HepG2 (cell line): Measurements from ENCODE around the gene PTEN. TPM values are rescaled to one million over a fixed set of nuclear protein-coding genes. Genes with fewer than 3 reads are reported as not detected.
A peak's percentile ranks its signal among the peaks of the same experiment; 100 is the strongest.
"Not testable (repeated sequence)": the region's sequence is repeated elsewhere in the genome, so short reads cannot be mapped to it uniquely, and the experiment has no call there.

Experiments used
- ATAC-seq: fragments of 200-7000 bp; cut with Tn5 transposase; 3 replicates; pipeline ENCODE4 v1.9.1; 2020; ENCODE audit warnings: mild to moderate bottlenecking, moderate library complexity
- BruUV-seq: library from RNA; stranded (reverse); fragments of 400-500 nt; replicated peaks from 2 replicates; lab custom pipeline; 2021; lab: Mats Ljungman, UMichigan
- CTCF ChIA-PET: fragments of 300-600 bp; formaldehyde crosslinking; extraction: SDS; loops from one replicate; lab custom pipeline; 2021; ENCODE audit warnings: low total read pairs, inconsistent platforms, low intra/inter-chr PET ratio; lab: Yijun Ruan, JAX
- POLR2A ChIA-PET: fragments of 350-600 bp; sonication (Branson Sonifier 250); formaldehyde crosslinking; loops from one replicate; lab custom pipeline; 2020; ENCODE audit warnings: antibody characterized with exemption, inconsistent platforms; lab: Yijun Ruan, JAX
- DNase-seq: peaks from one replicate; pipeline ENCODE4 v3.0.0-alpha.2; 2015; ENCODE audit warnings: low spot score
- FAIRE-seq: peaks from 3 replicates; lab custom pipeline; 2011; peaks lifted over from hg19 to GRCh38; lab: Jason Lieb, UNC
- H2AFZ ChIP-seq: one replicate; pipeline ENCODE4 v1.6.1; 2011; ENCODE audit warnings: low read length, inconsistent platforms
- H3K27ac ChIP-seq: fragments of 300-600 bp; 3 replicates; pipeline ENCODE4 v1.8.0; 2011; ENCODE audit warnings: mixed run types, mild to moderate bottlenecking, mixed read lengths, low read length, inconsistent platforms; ENCODE audit not compliant: insufficient read depth; ENCODE audit errors: extremely low read length
- H3K27me3 ChIP-seq, 2 experiments: fragments of 200-600 bp in 1 of 2; 2 replicates in 1 of 2; 3 replicates in 1 of 2; pipeline versions ENCODE4 v1.6.0 to v1.8.0; 2011; ENCODE audit warnings: low read length in 2 of 2, mild to moderate bottlenecking in 2 of 2, moderate library complexity in 2 of 2, inconsistent platforms in 1 of 2; ENCODE audit not compliant: insufficient read depth in 2 of 2, control insufficient read depth in 1 of 2
- H3K36me3 ChIP-seq, 2 experiments: fragments of 200-600 bp in 1 of 2; replicated peaks in 1 of 2; 2 replicates in 1 of 2; 3 replicates in 1 of 2; pipeline versions ENCODE4 v1.5.1 to v1.8.0; 2011; ENCODE audit warnings: low read length in 2 of 2, inconsistent platforms in 1 of 2; ENCODE audit not compliant: insufficient read depth in 2 of 2, control insufficient read depth in 1 of 2
- H3K4me1 ChIP-seq: 2 replicates; pipeline ENCODE4 v1.5.1; 2012; ENCODE audit warnings: low read length, inconsistent platforms; ENCODE audit not compliant: insufficient read depth
- H3K4me2 ChIP-seq: 2 replicates; pipeline ENCODE4 v1.6.0; 2011; ENCODE audit warnings: low read depth, low read length, inconsistent platforms
- H3K4me3 ChIP-seq, 3 experiments: fragments of 200-600 bp in 1 of 3; sonication (generic), shearing (Covaris generic) in 1 of 3; replicated peaks in 1 of 3; 2 replicates each; pipeline ENCODE4 v1.5.1; 2011 to 2016; ENCODE audit warnings: low read length in 3 of 3, inconsistent platforms in 2 of 3, low read depth in 2 of 3, mild to moderate bottlenecking in 2 of 3, control low read depth in 1 of 3, mixed read lengths in 1 of 3; ENCODE audit not compliant: insufficient read depth in 1 of 3
- H3K79me2 ChIP-seq: one replicate; pipeline ENCODE4 v1.6.1; 2011; ENCODE audit warnings: low read length, inconsistent platforms; ENCODE audit not compliant: insufficient read depth
- H3K9ac ChIP-seq: 2 replicates; pipeline ENCODE4 v1.6.0; 2011; ENCODE audit warnings: mild to moderate bottlenecking, low read depth, low read length, inconsistent platforms; ENCODE audit not compliant: insufficient read depth
- H3K9me3 ChIP-seq: 2 replicates; pipeline ENCODE4 v1.5.1; 2012; ENCODE audit warnings: mild to moderate bottlenecking, low read length
- H4K20me1 ChIP-seq: 2 replicates; pipeline ENCODE4 v1.6.0; 2011; ENCODE audit warnings: inconsistent platforms, mild to moderate bottlenecking, low read length, moderate library complexity; ENCODE audit not compliant: insufficient read depth
- ZMYM3 ChIP-seq: sonication (generic); formaldehyde crosslinking; IDR thresholded peaks from 2 replicates; pipeline ENCODE4 v1.5.1; 2020; ENCODE audit warnings: mild to moderate bottlenecking, missing genetic modification reagents
- WGBS: methylation state at CpG from one replicate; pipeline ENCODE4 v1.1.6; 2017; ENCODE audit warnings: low lambda C conversion rate; 5-methylcytosine and 5-hydroxymethylcytosine counted together
- in situ Hi-C: cut with HindIII; loops from 2 replicates; pipeline ENCODE4 v1.10.0; 2017; ENCODE audit warnings: low pct_unique_long_range_greater_than_20kb; ENCODE audit not compliant: extremely low pct_ligation_motif_present
- intact Hi-C: fragments of 100-400 bp; cut with micrococcal nuclease; formaldehyde crosslinking; loops from one replicate; pipeline ENCODE4 v1.10.0; 2022; ENCODE audit not compliant: unreplicated experiment
- polyA plus RNA-seq, 8 experiments: library from polyadenylated mRNA; depleted of rRNA in 3 of 8; stranded (reverse) in 7 of 8; unstranded in 1 of 8; fragments of >200 nt; fragmentation: Illumina TruSeq in 4 of 8; extraction: Trizol in 4 of 8; gene quantifications; 2 replicates each; pipeline versions ENCODE4 v1.2.1 to v1.2.3, GENCODE V29; 2011 to 2016; ENCODE audit warnings: low read depth in 4 of 8, missing spikeins in 1 of 8, mixed read lengths in 1 of 8; ENCODE audit not compliant: insufficient read depth in 1 of 8
- total RNA-seq, 5 experiments: library from RNA; depleted of rRNA; stranded (reverse); fragments of >200 nt; fragmentation: Illumina TruSeq; extraction: Trizol; gene quantifications; 2 replicates each; pipeline ENCODE4 v1.2.3, GENCODE V29; 2016; ENCODE audit warnings: low read depth in 1 of 5

The PTEN gene
- total and polyA plus RNA-seq, 2 of the 13 experiments (the other 11 are each of a cell fraction or from before 2014, with no cell fraction given): 30.3 to 61.3 TPM

- in situ Hi-C loops, intact Hi-C loops, H3K36me3 ChIP-seq, H4K20me1 ChIP-seq, H3K9me3 ChIP-seq, H3K27ac ChIP-seq, H3K9ac ChIP-seq, H3K27me3 ChIP-seq, H3K79me2 ChIP-seq, BruUV-seq, ATAC-seq, H3K4me1 ChIP-seq, POLR2A ChIA-PET, CTCF ChIA-PET, H3K4me3 ChIP-seq, FAIRE-seq, H3K4me2 ChIP-seq, DNase-seq, H2AFZ ChIP-seq: not testable (repeated sequence)
- 98% methylated on average over 8 of the region's 8 CpGs for WGBS
- TF ChIP-seq ZMYM3 (CRISPR knock-in tag): peak; percentile 14; the same call in 1 of the 2 replicates
These were observed 34.5 kb downstream of the PTEN start for GRCh38 chr10:87897957-87898356.

GRCh38 chr10:87903396-87903795, 40.0 kb downstream of the PTEN start:
- H3K4me2 ChIP-seq, H3K4me3 ChIP-seq, H3K4me1 ChIP-seq, H3K27me3 ChIP-seq, H4K20me1 ChIP-seq, intact Hi-C loops, FAIRE-seq, BruUV-seq, DNase-seq, POLR2A ChIA-PET, H3K9me3 ChIP-seq, H3K27ac ChIP-seq, ATAC-seq, in situ Hi-C loops, H3K79me2 ChIP-seq, CTCF ChIA-PET, H3K9ac ChIP-seq, H2AFZ ChIP-seq: not testable (repeated sequence)
- H3K36me3 ChIP-seq: peaks cover 0 to 10% of the 10 kb centered on the region in 2 experiments; a peak in 4 of 5 replicates
- WGBS: 97% methylated on average over 7 of the region's 8 CpGs
